ENCODE data around the gene CNGA1. TPM values are rescaled to one million over a fixed set of nuclear protein-coding genes. Genes with fewer than 3 reads are reported as not detected.

The CNGA1 gene
- total and polyA plus RNA-seq, 2 experiments from 2014 or later: 0.54 to 1.9 TPM

- Histone ChIP-seq H3K36me3 (no peaks in the 10 kb centered on the region), H3K27me3 (no peaks in the 10 kb centered on the region), H3K9me3 (ENCODE audit: low read depth) (no peaks in the 10 kb centered on the region), H3K27ac (no peak overlapping the region), H3K4me3 (no peak overlapping the region), H3K4me1 (ENCODE audit: low read depth) (peaks cover 12% of the 10 kb centered on the region)
- DNase-seq (ENCODE audit: low read depth in 1 of 2, low spot score in 1 of 2): no peak
- TF ChIP-seq CTCF (IDR thresholded peaks at IDR 0.05; ENCODE audit: low read depth, low read length): no peak
Measured at GRCh38 chr4:48049483-48049882, 33.0 kb upstream of the CNGA1 start.

GRCh38 chr4:48047896-48048295, 31.4 kb upstream of the CNGA1 start:
- no peak overlapping the region for H3K4me3 ChIP-seq
- no peaks in the 10 kb centered on the region for H3K27me3 ChIP-seq
- peak overlapping the region; percentile 4 for H3K27ac ChIP-seq
- peak in 1 of 2 donors; percentile 65 for DNase-seq (ENCODE audit: low read depth in 1 of 2, low spot score in 1 of 2)
- H3K4me1 ChIP-seq (ENCODE audit: low read depth): peaks cover 20% of the 10 kb centered on the region
- no peak for TF ChIP-seq CTCF (IDR thresholded peaks at IDR 0.05; ENCODE audit: low read depth, low read length)
- H3K36me3 ChIP-seq: no peaks in the 10 kb centered on the region
- H3K9me3 ChIP-seq (ENCODE audit: low read depth): no peaks in the 10 kb centered on the region

- no peaks in the 10 kb centered on the region for H3K27me3 ChIP-seq
- peak overlapping the region; percentile 4 for H3K27ac ChIP-seq
- peak in 1 of 2 donors; percentile 10 for DNase-seq (ENCODE audit: low read depth in 1 of 2, low spot score in 1 of 2)
- H3K36me3 ChIP-seq: no peaks in the 10 kb centered on the region
- H3K9me3 ChIP-seq (ENCODE audit: low read depth): no peaks in the 10 kb centered on the region
- TF ChIP-seq CTCF (IDR thresholded peaks at IDR 0.05; ENCODE audit: low read depth, low read length): no peak
- H3K4me1 ChIP-seq (ENCODE audit: low read depth): peaks cover 25% of the 10 kb centered on the region
- H3K4me3 ChIP-seq: no peak overlapping the region
Measured at GRCh38 chr4:48047421-48047844, 31.0 kb upstream of the CNGA1 start.

- Histone ChIP-seq H3K4me3 (no peak overlapping the region), H3K27me3 (no peaks in the 10 kb centered on the region), H3K27ac (no peak overlapping the region), H3K9me3 (ENCODE audit: low read depth) (no peaks in the 10 kb centered on the region), H3K4me1 (ENCODE audit: low read depth) (peaks cover 25% of the 10 kb centered on the region), H3K36me3 (no peaks in the 10 kb centered on the region)
- DNase-seq (ENCODE audit: low read depth in 1 of 2, low spot score in 1 of 2): no peak
- no peak for TF ChIP-seq CTCF (IDR thresholded peaks at IDR 0.05; ENCODE audit: low read depth, low read length)
Measured at GRCh38 chr4:48046059-48046458, 29.6 kb upstream of the CNGA1 start.

GRCh38 chr4:48044298-48044697, 27.8 kb upstream of the CNGA1 start:
- no peak overlapping the region for H3K4me3 ChIP-seq
- H3K9me3 ChIP-seq (ENCODE audit: low read depth): no peaks in the 10 kb centered on the region
- no peak for DNase-seq (ENCODE audit: low read depth in 1 of 2, low spot score in 1 of 2)
- no peaks in the 10 kb centered on the region for H3K36me3 ChIP-seq
- no peaks in the 10 kb centered on the region for H3K27me3 ChIP-seq
- no peak overlapping the region for H3K27ac ChIP-seq
- H3K4me1 ChIP-seq (ENCODE audit: low read depth): peaks cover 25% of the 10 kb centered on the region
- no peak for TF ChIP-seq CTCF (IDR thresholded peaks at IDR 0.05; ENCODE audit: low read depth, low read length)

GRCh38 chr4:48043504-48043903, 27.0 kb upstream of the CNGA1 start:
- DNase-seq (ENCODE audit: low read depth in 1 of 2, low spot score in 1 of 2): no peak
- H3K9me3 ChIP-seq (ENCODE audit: low read depth): no peaks in the 10 kb centered on the region
- H3K27me3 ChIP-seq: no peaks in the 10 kb centered on the region
- H3K27ac ChIP-seq: no peak overlapping the region
- H3K4me3 ChIP-seq: no peak overlapping the region
- H3K36me3 ChIP-seq: no peaks in the 10 kb centered on the region
- TF ChIP-seq CTCF (IDR thresholded peaks at IDR 0.05; ENCODE audit: low read depth, low read length): no peak
- peaks cover 25% of the 10 kb centered on the region for H3K4me1 ChIP-seq (ENCODE audit: low read depth)

Data from cardiac muscle cell (in vitro differentiated cells and primary cell).